ENCODE results near the gene OGN.

The OGN gene

GRCh38 chr9:92342825-92343488 lies 61.4 kb downstream of the OGN start:
- DNase-seq (ENCODE audit: low read depth) = no peak
- TF ChIP-seq CTCF (IDR thresholded peaks at IDR 0.05; ENCODE audit: control insufficient read depth, insufficient read depth, low read depth, low read length, missing control alignments) = no peak
- no peak overlapping the region for H3K4me3 ChIP-seq (ENCODE audit: control insufficient read depth, low read depth, low read length)

GRCh38 chr9:92341578-92341977 lies 62.8 kb downstream of the OGN start:
- no peak overlapping the region for H3K4me3 ChIP-seq (ENCODE audit: control insufficient read depth, low read depth, low read length)
- no peak for TF ChIP-seq CTCF (IDR thresholded peaks at IDR 0.05; ENCODE audit: control insufficient read depth, insufficient read depth, low read depth, low read length, missing control alignments)
- DNase-seq (ENCODE audit: low read depth) = no peak

- no peak overlapping the region for H3K4me3 ChIP-seq (ENCODE audit: control insufficient read depth, low read depth, low read length)
- no peak for DNase-seq (ENCODE audit: low read depth)
- TF ChIP-seq CTCF (IDR thresholded peaks at IDR 0.05; ENCODE audit: control insufficient read depth, insufficient read depth, low read depth, low read length, missing control alignments) = no peak
Measured at GRCh38 chr9:92333282-92333634, 71.1 kb downstream of the OGN start.
